NCI-H345 (cell line): Measurements from ENCODE around the gene RAD51B.
"Not testable (repeated sequence)": the region's sequence is repeated elsewhere in the genome, so short reads cannot be mapped to it uniquely, and the experiment has no call there.

ENCODE experiments used
- DNase-seq: peaks from one replicate; lab custom pipeline; 2025; lab: John Stamatoyannopoulos, UW

Gene RAD51B

GRCh38 chr14:68250927-68251768 lies 431.6 kb downstream of the RAD51B start:
- no peak for DNase-seq

- DNase-seq, result no peak
These were observed 432.2 kb downstream of the RAD51B start for GRCh38 chr14:68251769-68252100.

GRCh38 chr14:68253160-68253780 lies 433.7 kb downstream of the RAD51B start:
- no peak for DNase-seq

- DNase-seq, result no peak
These were observed 434.4 kb downstream of the RAD51B start for GRCh38 chr14:68253878-68254528.

- no peak for DNase-seq
These were observed 435.3 kb downstream of the RAD51B start for GRCh38 chr14:68254669-68255527.

GRCh38 chr14:68255693-68256178 lies 436.2 kb downstream of the RAD51B start:
- DNase-seq, result no peak

GRCh38 chr14:68257969-68258368 lies 438.4 kb downstream of the RAD51B start:
- no peak for DNase-seq

GRCh38 chr14:68258995-68259394 lies 439.4 kb downstream of the RAD51B start:
- not testable (repeated sequence) for DNase-seq

- no peak for DNase-seq
These were observed 440.5 kb downstream of the RAD51B start for GRCh38 chr14:68260121-68260520.

GRCh38 chr14:68261092-68261842 lies 441.7 kb downstream of the RAD51B start:
- DNase-seq, result no peak

- DNase-seq, result no peak
These were observed 443.0 kb downstream of the RAD51B start for GRCh38 chr14:68262567-68262966.

- no peak for DNase-seq
These were observed 444.1 kb downstream of the RAD51B start for GRCh38 chr14:68263563-68264259.

- DNase-seq, result no peak
These were observed 444.6 kb downstream of the RAD51B start for GRCh38 chr14:68264260-68264569.

GRCh38 chr14:68266998-68267397 lies 447.4 kb downstream of the RAD51B start:
- DNase-seq, result no peak

- DNase-seq, result no peak
These were observed 448.6 kb downstream of the RAD51B start for GRCh38 chr14:68268197-68268596.

- DNase-seq, result no peak
These were observed 449.1 kb downstream of the RAD51B start for GRCh38 chr14:68268719-68269118.

- DNase-seq, result no peak
These were observed 449.8 kb downstream of the RAD51B start for GRCh38 chr14:68269136-68269927.

GRCh38 chr14:68270342-68270741 lies 450.8 kb downstream of the RAD51B start:
- no peak for DNase-seq

GRCh38 chr14:68271913-68272391 lies 452.4 kb downstream of the RAD51B start:
- no peak for DNase-seq

- no peak for DNase-seq
These were observed 453.8 kb downstream of the RAD51B start for GRCh38 chr14:68273413-68273812.
